GDM1 (cell line): Measurements from ENCODE around the gene GPR161.
"Not testable (repeated sequence)": the region's sequence is repeated elsewhere in the genome, so short reads cannot be mapped to it uniquely, and the experiment has no call there.

ENCODE experiments used
- DNase-seq: peaks from one replicate; lab custom pipeline; 2025; lab: John Stamatoyannopoulos, UW

The GPR161 gene, protein sequence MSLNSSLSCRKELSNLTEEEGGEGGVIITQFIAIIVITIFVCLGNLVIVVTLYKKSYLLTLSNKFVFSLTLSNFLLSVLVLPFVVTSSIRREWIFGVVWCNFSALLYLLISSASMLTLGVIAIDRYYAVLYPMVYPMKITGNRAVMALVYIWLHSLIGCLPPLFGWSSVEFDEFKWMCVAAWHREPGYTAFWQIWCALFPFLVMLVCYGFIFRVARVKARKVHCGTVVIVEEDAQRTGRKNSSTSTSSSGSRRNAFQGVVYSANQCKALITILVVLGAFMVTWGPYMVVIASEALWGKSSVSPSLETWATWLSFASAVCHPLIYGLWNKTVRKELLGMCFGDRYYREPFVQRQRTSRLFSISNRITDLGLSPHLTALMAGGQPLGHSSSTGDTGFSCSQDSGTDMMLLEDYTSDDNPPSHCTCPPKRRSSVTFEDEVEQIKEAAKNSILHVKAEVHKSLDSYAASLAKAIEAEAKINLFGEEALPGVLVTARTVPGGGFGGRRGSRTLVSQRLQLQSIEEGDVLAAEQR

DNA sequence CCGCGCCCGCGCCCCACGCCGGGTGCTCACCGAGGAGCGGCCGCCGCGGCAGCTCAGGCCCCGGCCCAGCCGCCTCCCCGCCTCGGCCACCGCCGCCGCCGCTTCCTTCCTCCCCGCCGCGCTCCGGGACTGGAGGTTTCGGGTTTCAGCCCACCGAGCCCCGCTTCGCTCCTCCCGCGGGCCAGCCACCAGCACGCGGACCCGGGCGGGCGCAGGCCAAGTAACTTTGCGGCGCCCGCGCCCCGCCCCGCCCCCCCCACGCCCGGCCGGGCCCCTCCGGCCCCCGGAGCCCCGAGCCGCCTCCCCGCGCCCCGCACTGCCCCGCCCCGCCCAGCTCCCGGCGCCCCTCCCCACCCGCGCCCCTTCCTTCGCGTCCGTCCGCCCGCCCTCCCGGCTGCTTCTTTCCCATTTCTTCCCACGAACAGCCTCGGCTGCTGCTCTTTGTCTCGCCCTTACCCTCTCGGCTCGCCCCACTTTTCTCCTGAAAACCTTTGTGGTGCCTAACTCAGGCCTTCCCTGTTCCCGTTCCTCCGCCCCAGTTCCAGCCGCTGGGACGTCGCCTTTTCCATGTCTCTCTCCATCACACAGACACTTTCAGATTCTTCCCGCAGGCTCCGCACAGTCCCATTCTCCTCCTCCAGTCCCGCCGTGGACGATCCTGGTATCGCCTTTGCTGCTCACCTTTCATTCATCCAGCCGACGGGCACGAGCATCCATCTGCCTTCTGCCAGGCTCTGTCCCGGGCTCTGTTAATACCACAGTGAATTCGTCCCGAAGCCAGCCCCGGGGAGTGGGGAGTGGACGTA is at the start of gene GPR161:
GPR161 (minus strand) TSS at position 222 of the 806 bp plus-strand sequence. CDS start 32,080 bp downstream, outside the sequence.
- peak; percentile 29 for DNase-seq

DNA sequence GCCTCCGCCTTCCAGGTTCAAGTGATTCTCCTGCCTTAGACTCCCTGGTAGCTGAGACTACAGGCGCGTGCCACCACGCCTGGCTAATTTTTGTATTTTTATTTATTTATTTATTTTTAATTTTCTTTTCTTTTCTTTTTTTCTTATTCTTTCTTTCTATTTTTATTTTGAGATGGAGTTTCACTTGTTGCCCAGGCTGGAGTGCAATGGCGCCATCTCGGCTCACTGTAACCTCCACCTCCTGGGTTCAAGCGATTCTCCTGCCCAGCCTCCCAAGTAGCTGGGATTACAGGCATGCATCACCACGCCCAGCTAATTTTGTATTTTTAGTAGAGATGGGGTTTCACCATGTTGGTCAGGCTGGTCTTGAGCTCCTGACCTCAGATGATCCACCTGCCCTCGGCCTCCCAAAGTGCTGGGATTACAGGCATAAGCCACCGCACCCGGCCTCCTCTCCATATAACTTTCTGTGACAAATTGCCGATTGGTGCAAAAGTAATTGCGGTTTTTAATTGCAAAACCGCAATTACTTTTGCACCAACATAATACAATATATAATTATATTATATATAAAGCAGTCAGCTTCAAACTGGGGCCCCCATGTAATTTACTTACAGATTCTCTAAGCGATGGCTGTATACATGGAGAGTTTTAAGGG is 44.5 kb upstream of the GPR161 start:
- not testable (repeated sequence) for DNase-seq

DNA sequence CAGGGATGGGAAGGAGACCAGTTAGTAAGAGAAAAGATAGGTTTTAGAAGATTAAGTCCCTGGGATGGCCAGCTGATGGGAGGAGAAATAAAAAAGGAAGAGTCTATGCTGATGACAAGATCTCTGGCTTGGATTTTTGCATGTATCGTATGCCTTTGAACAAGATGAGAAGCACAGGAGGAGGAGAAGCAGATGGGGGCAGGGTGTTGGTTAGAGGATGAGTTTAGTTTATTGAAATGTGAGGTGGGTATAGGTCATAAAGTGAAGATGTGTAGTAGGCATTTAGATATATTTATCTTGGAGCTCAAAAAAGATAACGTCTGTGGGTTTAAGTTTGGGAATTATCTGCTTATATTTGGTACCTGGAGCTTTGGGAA is 43.4 kb upstream of the GPR161 start:
- no peak for DNase-seq

DNA sequence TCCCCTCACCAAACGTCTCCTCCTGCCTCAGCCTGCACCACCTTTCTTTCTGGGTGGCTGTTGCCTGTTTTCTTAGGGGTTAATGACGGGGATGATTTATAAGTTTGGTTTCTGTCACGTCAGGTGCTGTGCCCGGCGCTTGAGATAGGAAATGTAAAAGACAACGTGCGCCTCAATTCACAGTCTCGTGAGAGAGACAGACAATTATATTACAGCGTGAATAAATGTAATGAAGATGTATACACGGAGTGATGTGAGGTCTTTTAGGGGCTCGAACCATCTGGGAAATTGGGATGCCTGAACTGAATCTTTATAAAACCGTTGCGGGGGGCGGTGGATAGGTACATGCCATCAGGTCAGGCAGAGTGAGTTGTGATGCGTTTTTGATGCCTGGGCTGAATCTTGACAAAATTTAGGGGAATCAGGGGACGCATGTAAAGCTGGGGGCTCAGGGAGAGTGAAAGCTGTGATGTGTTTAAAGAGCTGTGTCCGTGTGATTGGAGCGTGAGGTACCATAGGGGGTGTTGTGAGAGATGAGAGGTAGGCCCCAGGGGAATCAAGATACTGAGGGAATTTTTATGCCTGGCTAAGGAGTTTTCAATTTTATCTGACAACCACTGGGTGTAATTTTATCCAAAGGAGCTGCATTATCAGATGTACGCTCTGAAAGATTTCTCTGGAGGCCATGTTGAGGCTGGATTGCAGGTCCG is 42.9 kb upstream of the GPR161 start:
- no peak for DNase-seq

DNA sequence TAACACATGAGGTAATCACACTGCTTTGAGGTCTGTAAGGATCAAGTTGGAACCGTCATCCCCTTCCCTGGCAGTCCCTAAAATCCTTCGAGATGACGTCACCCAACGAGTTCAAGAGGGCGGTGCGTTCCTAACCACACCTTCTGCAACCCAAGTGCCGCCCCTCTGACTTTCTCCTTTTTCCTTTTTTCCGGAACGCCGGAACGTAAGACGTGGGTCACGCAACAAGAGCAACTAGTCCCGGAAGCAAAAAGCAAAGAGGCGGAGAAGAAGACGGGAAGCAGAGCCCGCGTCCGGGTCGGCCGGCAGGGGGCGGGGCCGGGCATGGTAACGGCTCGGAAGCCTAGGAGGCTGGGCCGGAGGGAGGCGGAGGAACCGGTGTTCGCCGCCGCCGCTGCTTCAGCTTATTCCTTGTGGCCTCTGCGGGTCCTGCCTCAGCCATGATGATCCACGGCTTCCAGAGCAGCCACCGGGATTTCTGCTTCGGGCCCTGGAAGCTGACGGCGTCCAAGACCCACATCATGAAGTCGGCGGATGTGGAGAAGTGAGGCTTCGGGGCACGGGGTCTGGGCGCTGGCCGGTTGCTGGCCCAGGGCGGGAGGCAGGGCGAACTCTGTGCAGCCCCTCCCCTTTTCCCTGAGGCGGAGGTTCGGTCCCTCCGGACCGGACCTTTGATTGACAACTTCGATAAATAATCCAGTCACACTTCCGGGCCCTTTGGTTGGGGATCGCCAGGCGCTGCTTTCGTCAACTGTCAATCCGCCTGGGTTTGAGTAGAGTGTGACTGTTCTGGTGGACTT is 42.1 kb upstream of the GPR161 start, which contains the start of gene TIPRL:
TIPRL (plus strand) TSS at position 325 of the 800 bp plus-strand sequence; CDS start at position 441, 116 bp downstream.
- peak; percentile 96 for DNase-seq

DNA sequence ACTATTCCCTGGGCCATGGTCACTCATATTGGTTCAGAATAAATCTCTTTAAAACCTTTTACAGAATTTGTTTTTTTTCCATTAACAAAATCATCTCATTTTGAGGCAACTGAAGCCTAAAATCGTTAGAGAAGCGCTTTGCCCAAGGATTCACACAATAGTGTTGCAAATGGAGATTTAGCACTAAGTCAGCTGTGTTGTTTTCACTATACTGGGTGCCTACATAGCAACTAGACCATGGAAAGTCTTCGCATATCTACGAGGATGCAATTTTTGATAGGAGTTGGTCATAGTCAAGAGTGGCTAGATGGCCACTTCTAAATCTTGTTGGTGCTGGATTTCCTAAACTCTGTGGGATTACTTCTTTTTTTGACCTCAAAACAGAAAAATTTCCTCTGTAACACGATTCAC is 41.5 kb upstream of the GPR161 start:
- DNase-seq = no peak

DNA sequence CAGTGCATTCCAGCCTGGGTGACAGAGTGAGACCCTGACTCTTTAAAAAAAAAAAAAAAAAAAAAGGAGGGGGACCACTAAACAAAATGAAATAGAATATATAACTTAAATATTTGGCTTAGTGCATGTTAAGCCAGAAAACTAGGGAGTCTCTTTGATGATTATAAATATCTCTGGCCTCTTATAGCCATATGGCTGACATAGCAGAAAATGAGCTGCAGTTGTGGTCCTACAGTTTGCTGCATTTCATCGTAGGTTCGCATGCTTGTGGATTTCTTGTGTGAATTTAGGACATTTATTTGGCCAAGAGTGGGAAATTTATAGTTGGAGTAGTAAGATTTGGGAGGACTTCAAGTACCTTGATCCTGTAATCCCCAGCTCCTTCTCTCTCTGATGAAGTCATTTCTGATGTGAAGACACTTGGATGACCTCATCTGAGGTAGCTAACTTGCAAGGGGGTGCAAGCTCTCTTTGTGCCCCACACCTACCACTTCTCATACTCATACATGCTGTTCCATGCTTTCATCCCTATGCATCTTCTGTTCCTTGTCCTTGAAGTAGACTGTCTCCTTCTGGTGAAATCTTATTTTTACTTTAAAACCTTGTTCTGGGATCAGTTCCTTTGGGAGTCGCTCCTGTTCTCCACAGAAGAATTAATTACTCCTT is 35.7 kb upstream of the GPR161 start:
- no peak for DNase-seq

DNA sequence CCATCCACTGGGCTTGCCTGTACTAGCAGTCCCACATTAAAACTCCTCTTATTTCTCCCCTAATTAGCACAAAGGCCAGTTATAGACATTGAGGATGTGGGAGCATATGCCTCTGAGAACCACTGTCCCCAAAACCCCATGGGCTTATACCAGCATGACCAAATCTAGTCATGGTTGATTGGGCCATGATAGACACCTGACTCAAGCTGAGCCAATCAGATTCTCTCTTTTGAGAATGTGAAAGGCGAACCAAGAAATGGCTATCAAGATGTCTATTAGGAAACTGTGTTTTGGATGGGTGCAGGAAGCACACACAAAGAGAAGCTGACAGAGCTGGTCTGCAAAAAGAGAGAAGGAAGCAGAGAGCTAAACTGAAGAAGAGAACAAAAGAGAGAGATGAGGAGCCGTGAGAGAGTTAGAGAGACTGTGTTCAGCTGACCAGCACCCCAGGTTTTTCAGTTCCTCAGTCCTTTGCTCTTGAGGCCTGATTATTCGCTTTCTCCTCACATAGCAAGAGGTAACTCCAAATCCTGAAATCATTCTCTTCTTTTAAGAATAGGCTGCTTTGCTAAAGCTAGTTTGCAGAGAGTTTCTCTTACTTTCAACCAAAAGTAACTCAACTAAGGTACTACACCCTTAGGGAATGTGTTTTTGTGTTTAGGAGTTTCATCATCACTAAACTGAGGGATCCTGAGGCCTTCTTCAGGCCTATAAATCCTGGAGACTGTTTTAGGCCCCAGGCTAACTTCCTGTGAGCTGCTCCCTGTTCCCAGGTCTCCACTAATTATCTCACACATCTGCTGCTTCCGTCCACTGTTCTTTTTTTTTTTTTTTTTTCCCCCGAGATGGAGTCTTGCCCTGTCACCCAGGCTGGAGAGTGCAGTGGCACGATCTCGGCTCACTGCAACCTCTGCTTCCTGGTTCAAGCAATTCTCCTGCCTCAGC is 34.1 kb upstream of the GPR161 start:
- no peak for DNase-seq

DNA sequence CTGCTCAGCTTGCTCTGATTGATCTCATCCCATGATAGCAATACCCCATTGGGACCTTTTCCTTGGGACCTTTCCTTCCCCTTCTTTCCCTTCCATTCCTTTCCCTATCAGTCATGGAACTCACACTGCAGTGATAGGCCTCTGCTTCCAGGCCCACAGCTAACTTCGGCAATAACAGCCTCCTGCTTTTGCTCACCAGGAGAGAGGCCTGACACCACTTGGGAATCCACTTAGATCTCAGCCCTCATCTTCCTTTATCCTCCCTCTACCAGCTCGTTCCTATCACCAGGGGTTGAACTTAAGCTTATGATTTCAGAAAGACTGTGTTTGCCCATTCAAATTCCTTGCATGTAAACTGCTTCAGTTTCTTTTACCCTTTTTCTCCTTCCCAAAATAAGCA is 31.1 kb upstream of the GPR161 start:
- DNase-seq = no peak

DNA sequence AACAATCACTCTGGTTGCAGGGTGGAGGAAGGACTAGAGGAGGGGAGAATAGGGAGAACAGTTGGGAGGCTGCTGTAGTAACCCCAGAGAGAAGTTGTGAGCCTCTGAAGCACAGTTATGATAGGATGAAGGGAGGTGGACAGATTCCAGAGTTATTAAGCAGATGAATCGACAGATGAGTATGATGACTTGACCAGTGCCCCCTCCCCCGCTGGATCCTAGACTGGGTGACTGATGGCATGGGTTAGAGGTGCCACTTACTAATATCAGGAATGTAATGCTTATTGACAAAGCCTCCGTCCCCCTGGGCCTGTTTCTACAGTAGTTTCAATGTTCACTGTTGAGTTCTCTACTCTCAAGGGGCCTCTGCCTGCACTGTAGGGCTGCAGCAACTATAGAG is 28.0 kb upstream of the GPR161 start:
- DNase-seq = no peak

DNA sequence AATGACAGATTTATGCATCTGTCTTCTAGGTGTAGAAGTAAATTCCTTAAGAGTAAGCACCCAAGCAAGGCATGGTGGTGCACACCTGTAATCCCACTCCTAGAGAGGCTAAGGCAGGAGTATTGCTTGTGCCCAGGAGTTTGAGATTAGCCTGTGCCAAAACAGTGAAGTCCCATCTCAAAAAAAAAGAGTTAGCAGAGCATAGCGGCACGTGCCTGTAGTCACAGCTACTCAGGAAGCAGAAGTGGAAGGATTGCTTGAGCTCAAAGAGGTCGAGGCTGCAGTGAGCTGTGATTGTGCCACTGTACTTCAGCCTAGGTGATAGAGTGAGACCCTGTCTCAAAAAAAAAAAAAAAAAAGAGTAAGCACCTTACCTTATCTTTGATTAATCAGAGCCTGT is 26.9 kb upstream of the GPR161 start:
- no peak for DNase-seq

DNA sequence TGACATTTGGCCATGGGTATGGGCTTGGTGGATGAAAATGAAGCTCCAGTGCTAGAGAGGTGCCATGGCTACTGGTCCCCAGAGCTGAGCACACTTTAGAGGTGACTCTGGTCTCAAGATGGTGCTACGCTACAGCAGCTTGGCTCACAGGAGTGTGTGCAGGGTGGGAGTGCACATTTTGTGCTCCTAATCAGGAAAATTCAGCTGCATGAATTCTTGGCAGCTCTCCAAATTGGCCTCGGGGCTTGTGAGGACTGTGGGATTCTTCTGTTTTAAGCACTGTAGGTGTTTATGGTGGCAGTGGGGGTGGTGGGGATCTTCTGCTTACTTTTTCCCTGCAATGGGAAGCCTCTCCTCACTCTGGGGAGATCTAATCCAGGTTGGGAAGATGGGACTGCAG is 24.7 kb upstream of the GPR161 start:
- no peak for DNase-seq

DNA sequence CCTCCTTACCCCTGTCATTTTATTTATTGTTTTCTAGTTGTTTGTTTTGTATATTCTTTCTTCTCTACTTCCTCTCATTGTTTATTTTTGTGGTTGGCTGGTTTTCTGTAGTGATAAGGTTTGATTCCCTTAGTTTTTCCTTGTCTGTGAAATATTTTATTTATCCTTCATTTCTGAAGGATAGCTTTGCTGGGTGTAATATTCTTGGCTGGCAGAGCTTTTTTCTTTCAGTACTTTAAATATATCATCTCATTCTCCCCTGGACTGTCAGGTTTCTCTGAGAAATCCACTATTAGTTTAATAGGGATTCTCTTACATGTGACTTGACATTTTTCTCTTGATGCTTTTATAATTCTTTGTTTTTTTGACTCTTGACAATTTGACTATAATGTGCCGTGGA is 23.2 kb upstream of the GPR161 start:
- no peak for DNase-seq

DNA sequence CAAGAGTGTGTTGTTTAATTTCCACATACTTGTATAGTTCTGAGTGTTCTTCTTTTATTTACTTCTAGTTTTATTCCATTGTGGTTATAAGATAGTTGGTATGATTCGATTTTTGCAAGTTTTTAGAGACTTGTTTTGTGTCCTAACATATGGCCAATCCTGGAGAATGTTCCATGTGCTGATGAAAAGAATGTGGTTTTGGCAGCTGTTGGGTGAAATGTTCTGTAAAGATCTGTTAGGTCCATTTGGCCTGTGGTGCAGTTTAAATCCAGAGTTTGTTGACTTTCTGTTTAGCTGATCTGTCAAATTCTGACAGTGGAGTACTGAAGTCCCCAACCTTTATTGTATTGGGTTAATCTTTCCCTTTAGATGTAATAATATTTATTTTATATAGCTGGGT is 22.5 kb upstream of the GPR161 start:
- DNase-seq = no peak

DNA sequence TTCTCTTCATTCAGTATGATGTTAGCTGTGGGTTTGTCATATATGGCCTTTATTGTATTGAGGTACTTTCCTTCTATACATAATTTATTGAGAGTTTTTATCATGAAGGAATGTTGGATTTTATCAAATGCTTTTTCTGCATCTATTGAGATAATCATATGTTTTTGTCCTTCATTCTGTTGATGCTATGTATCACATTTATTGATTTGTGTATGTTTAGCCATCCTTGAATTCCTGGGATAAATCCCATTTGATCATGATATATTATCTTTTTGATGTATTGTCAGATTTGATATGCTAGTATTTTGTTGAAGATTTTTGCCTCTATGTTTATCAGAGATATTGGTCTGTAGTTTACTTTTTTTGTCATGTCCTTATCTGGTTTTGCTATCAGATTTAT is 20.9 kb upstream of the GPR161 start:
- no peak for DNase-seq

DNA sequence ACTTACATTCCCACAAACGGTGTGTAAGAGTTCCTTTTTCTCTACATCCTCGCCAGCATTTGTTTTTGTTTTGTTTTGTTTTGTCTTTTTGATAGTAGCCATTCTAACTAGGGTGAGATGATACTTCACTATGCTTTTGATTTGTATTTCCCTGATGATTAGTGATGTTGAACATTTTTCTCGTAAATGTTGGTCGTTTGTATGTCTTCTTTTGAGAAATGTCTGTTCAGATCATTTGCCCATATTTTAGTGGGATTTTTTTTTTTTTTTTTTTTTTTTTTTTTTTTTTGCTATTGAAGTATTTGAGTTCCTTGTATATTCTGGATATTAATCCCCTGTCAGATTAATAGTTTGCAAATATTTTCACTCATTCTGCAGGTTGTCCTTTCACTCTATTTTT is 19.2 kb upstream of the GPR161 start:
- no peak for DNase-seq

DNA sequence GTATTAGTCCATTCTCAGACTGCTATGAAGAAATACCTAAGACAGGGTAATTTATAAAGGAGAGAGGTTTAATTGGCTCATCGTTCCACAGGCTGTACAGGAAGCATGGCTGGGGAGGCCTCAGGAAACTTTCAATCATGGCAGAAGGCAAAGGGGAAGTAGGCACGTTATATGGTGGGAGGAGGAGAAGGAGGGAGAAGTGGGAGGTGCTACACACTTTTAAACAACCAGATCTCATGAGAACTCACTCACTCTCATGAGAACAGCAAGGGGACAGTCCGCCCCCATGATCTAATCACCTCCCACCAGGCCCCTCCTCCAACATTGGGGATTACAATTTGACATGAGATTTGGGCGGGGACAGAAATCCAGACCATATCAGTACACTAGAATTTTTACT is 18.0 kb upstream of the GPR161 start:
- DNase-seq = peak; percentile 24

DNA sequence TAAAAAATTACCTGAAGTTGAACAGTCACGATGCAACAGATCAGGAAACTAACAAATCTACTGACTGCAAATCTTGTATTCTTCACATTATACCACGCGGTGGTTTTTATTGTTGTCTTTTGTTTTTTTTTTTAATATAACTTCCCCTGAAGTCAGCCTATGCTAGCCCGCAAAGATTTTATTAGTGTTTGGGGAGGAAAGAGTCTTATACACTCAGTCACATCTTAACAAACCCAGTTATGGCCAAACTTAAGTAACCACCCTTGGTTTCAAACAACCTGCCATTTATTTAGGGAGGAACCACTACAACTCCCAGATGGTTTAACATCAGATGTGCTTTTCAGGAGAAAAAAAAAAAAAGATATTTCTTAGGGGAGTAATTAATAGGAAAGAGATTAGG is 15.2 kb upstream of the GPR161 start:
- no peak for DNase-seq

DNA sequence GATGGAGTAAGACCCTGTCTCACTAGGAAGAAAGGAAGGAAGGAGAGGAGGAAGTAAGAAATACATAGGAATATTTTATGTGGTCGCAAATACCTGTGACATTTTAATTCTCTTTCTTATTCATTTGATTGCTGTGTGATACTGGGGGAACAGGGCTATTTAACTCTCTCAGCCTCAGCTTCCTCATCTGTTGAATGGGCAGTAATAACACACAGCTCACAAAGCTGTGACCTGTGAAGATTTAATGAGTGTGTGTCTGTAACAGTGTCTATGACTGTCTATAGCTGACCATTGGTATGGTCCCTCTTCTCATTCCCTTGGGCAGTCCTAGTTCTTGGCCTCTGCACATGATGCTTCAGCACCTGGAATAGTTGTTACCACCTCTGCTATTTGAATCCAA is 13.6 kb upstream of the GPR161 start:
- no peak for DNase-seq
